HCT116 (cell line): ENCODE results near the gene ZNF148. TPM values are rescaled to one million over a fixed set of nuclear protein-coding genes. Genes with fewer than 3 reads are reported as not detected.
A peak's percentile ranks its signal among the peaks of the same experiment; 100 is the strongest.

Experiments used
- ATAC-seq: fragments of 200-7000 bp; cut with Tn5 transposase; 2 replicates; pipeline ENCODE4 v1.9.1; 2020; ENCODE audit warnings: mild to moderate bottlenecking, moderate library complexity
- BruUV-seq: library from RNA; stranded (reverse); fragments of 400-500 nt; replicated peaks from 2 replicates; lab custom pipeline; 2021; lab: Mats Ljungman, UMichigan
- CTCF ChIA-PET: fragments of 300-600 bp; sonication (Branson Sonifier 250); formaldehyde crosslinking; loops from one replicate; lab custom pipeline; 2021; ENCODE audit warnings: antibody characterized with exemption; lab: Charles Lee
- POLR2A ChIA-PET: fragments of 300-600, 350-600 bp; sonication (Branson Sonifier 250); formaldehyde crosslinking; loops from one replicate; lab custom pipeline; 2021; ENCODE audit warnings: antibody characterized with exemption; lab: Charles Lee
- RAD21 ChIA-PET, 2 experiments: fragments of 300-600 bp; sonication (Branson Sonifier 250); formaldehyde crosslinking; loops; one replicate each; lab custom pipeline; 2023; ENCODE audit warnings: low total read pairs in 2 of 2; ENCODE audit not compliant: uncharacterized antibody in 2 of 2, unreplicated experiment in 2 of 2, low non-redundant PET in 1 of 2; lab: Charles Lee
- DNase-seq: peaks from one replicate; pipeline ENCODE4 v3.0.0-alpha.2; 2010; ENCODE audit warnings: low read depth, low spot score
- H2AFZ ChIP-seq: fragments of 200-600 bp; shearing (Covaris generic), sonication (generic); 2 replicates; pipeline ENCODE4 v1.6.1; 2017; ENCODE audit warnings: low read depth, mixed run types, mixed read lengths, antibody characterized with exemption, low read length; ENCODE audit not compliant: poor library complexity, severe bottlenecking
- H3K27ac ChIP-seq: 2 replicates; pipeline ENCODE4 v1.5.1; 2012; ENCODE audit warnings: low read depth, low read length
- H3K27me3 ChIP-seq: fragments of 200-600 bp; sonication (generic); 2 replicates; pipeline ENCODE4 v1.6.1; 2016; ENCODE audit warnings: mixed run types, low read length, mixed read lengths; ENCODE audit not compliant: insufficient read depth
- H3K36me3 ChIP-seq, 2 experiments: fragments of 200-500 bp in 1 of 2; fragments of 200-600 bp in 1 of 2; sonication (Bioruptor generic) in 1 of 2; sonication (generic) in 1 of 2; 2 replicates each; pipeline versions ENCODE4 v1.5.1 to v1.6.1; 2014 to 2016; ENCODE audit warnings: low read length in 2 of 2, inconsistent platforms in 1 of 2, mixed read lengths in 1 of 2, mixed run types in 1 of 2; ENCODE audit not compliant: insufficient read depth in 2 of 2, control insufficient read depth in 1 of 2
- H3K4me1 ChIP-seq, 2 experiments: fragments of 200-600 bp in 1 of 2; sonication (generic) in 1 of 2; 2 replicates each; pipeline versions ENCODE4 v1.5.1 to v1.6.1; 2012 to 2017; ENCODE audit warnings: low read length in 2 of 2, inconsistent platforms in 1 of 2, mild to moderate bottlenecking in 1 of 2, mixed read lengths in 1 of 2, mixed run types in 1 of 2, moderate library complexity in 1 of 2; ENCODE audit not compliant: insufficient read depth in 2 of 2, control insufficient read depth in 1 of 2
- H3K4me2 ChIP-seq: fragments of 200-600 bp; sonication (generic); 2 replicates; pipeline ENCODE4 v1.6.1; 2017; ENCODE audit warnings: mixed run types, low read length, mixed read lengths
- H3K4me3 ChIP-seq, 2 experiments: fragments of 200-600 bp in 1 of 2; sonication (generic) in 1 of 2; replicated peaks in 1 of 2; 2 replicates each; pipeline ENCODE4 v1.5.1; 2011 to 2016; ENCODE audit warnings: low read length in 2 of 2, control low read depth in 1 of 2, low read depth in 1 of 2, mild to moderate bottlenecking in 1 of 2, mixed read lengths in 1 of 2, mixed run types in 1 of 2
- H3K79me2 ChIP-seq: fragments of 200-600 bp; sonication (generic); 2 replicates; pipeline ENCODE4 v1.6.1; 2017; ENCODE audit warnings: mild to moderate bottlenecking, mixed run types, low read length, moderate library complexity, mixed read lengths; ENCODE audit not compliant: insufficient read depth
- H3K9ac ChIP-seq: fragments of 200-600 bp; sonication (generic); 2 replicates; pipeline ENCODE4 v1.6.1; 2016; ENCODE audit warnings: low read length, mixed read lengths
- H3K9me2 ChIP-seq: fragments of 200-600 bp; sonication (generic), shearing (Covaris generic); 2 replicates; pipeline ENCODE4 v1.6.1; 2017; ENCODE audit warnings: mixed run types, mild to moderate bottlenecking, moderate library complexity; ENCODE audit not compliant: insufficient read depth
- H3K9me3 ChIP-seq, 2 experiments: fragments of 200-500 bp in 1 of 2; fragments of 200-600 bp in 1 of 2; sonication (Bioruptor generic) in 1 of 2; sonication (generic) in 1 of 2; 2 replicates each; pipeline ENCODE4 v1.6.1; 2014 to 2017; ENCODE audit warnings: low read length in 2 of 2, mixed read lengths in 2 of 2, inconsistent platforms in 1 of 2, low read depth in 1 of 2, mild to moderate bottlenecking in 1 of 2, mixed run types in 1 of 2, moderate library complexity in 1 of 2; ENCODE audit not compliant: control insufficient read depth in 1 of 2, insufficient read depth in 1 of 2
- H4K20me1 ChIP-seq: fragments of 200-600 bp; sonication (generic), shearing (Covaris generic); 2 replicates; pipeline ENCODE4 v1.6.1; 2017; ENCODE audit warnings: mixed run types, mild to moderate bottlenecking, moderate library complexity; ENCODE audit not compliant: insufficient read depth
- ELF1 ChIP-seq: IDR thresholded peaks from 2 replicates; pipeline ENCODE4 v1.6.1; 2012; ENCODE audit warnings: low read depth, borderline replicate concordance
- EZH2 ChIP-seq: fragments of 200-600 bp; sonication (generic); IDR thresholded peaks from 2 replicates; pipeline ENCODE4 v1.6.1; 2017; ENCODE audit warnings: antibody characterized with exemption, mixed run types
- EZH2phosphoT487 ChIP-seq: fragments of 200-600 bp; IDR thresholded peaks from 2 replicates; pipeline ENCODE4 v1.6.1; 2018; ENCODE audit warnings: antibody characterized with exemption, borderline replicate concordance
- JUND ChIP-seq: IDR thresholded peaks from 2 replicates; pipeline ENCODE4 v1.6.1; 2012
- MAX ChIP-seq: IDR thresholded peaks from 2 replicates; pipeline ENCODE4 v1.6.1; 2012
- POLR2AphosphoS5 ChIP-seq: IDR thresholded peaks from 2 replicates; pipeline ENCODE4 v1.6.1; 2011; ENCODE audit warnings: mild to moderate bottlenecking, low read depth, low read length, moderate library complexity
- RAD21 ChIP-seq: IDR thresholded peaks from 2 replicates; pipeline ENCODE4 v1.6.1; 2012; ENCODE audit warnings: low read depth, mild to moderate bottlenecking
- SIN3A ChIP-seq: IDR thresholded peaks from 2 replicates; pipeline ENCODE4 v1.6.1; 2012; ENCODE audit warnings: low read depth
- TCF7L2 ChIP-seq: IDR thresholded peaks from 2 replicates; pipeline ENCODE4 v1.7.0; 2011; ENCODE audit warnings: borderline replicate concordance, inconsistent platforms; ENCODE audit not compliant: insufficient read depth, insufficient read length; ENCODE audit errors: extremely low read depth
- YY1 ChIP-seq: IDR thresholded peaks from 2 replicates; pipeline ENCODE4 v1.6.1; 2011; ENCODE audit warnings: low read length, low read depth, moderate library complexity, mild to moderate bottlenecking; ENCODE audit not compliant: insufficient replicate concordance; ENCODE audit errors: extremely low read depth
- ZBTB33 ChIP-seq: IDR thresholded peaks from 2 replicates; pipeline ENCODE4 v1.6.1; 2011; ENCODE audit warnings: mild to moderate bottlenecking, low read length, moderate library complexity; ENCODE audit not compliant: insufficient replicate concordance; ENCODE audit errors: extremely low read depth
- intact Hi-C: fragments of 100-400 bp; cut with micrococcal nuclease; formaldehyde crosslinking; loops from 2 replicates; pipeline ENCODE4 v1.10.0; 2022
- total RNA-seq: library from RNA; stranded (reverse); gene quantifications from one replicate; pipeline ENCODE4 v1.2.1, GENCODE V29; 2021; ENCODE audit not compliant: unreplicated experiment
- TF ChIP-seq, protein P1 (sequence below): IDR thresholded peaks from 2 replicates; pipeline ENCODE4 v1.6.1; 2012

Gene ZNF148
- total RNA-seq, 1 experiment from 2014 or later: 35.0 TPM

DNA sequence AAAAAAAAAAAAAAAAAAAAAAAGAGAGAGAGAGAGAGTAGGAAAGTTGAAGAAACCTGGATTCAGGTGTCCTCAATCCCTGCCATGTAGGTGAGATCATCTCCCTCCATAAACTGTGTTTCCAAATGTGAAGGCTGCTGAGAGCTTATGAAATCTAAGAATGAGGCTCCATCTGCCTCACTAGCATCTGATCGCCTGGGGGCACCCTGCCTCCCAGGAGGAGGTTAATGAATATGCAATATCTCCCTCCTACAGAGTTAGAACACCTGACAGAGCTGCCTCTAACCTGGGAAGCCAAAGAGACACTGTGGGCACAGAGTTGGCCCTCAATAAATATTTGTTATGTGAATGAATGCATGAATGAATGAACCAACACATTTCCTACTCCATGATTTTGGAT, 23.8 kb upstream of the ZNF148 start:
- Histone ChIP-seq H4K20me1 (no peaks in the 10 kb centered on the region), H3K9ac (no peak overlapping the region), H3K27ac (no peak overlapping the region), H3K4me3 (no peak overlapping the region), H3K36me3 (no peaks in the 10 kb centered on the region), H3K27me3 (0 out of 2 replicates have a peak, but pooled peaks cover 5% of the 10 kb centered on the region), H3K9me2 (no peaks in the 10 kb centered on the region), H3K4me1 (peaks cover 0 to 9% of the 10 kb centered on the region in 2 experiments; a peak in 2 of 4 replicates), H3K9me3 (no peaks in the 10 kb centered on the region), H3K79me2 (no peaks in the 10 kb centered on the region), H3K4me2 (no peak overlapping the region), H2AFZ (no peak overlapping the region)
- BruUV-seq: no TSS peak
- TF ChIP-seq SIN3A (no peak), EZH2 (no peak), RAD21 (no peak), YY1 (no peak), JUND (no peak), ELF1 (no peak), ZBTB33 (no peak), MAX (no peak), EZH2phosphoT487 (no peak), POLR2AphosphoS5 (no peak), TCF7L2 (no peak)
- TF ChIP-seq, protein P1, sequence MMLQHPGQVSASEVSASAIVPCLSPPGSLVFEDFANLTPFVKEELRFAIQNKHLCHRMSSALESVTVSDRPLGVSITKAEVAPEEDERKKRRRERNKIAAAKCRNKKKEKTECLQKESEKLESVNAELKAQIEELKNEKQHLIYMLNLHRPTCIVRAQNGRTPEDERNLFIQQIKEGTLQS: no peak
- intact Hi-C loops: no loop called here
- ATAC-seq: peak; percentile 70
- CTCF ChIA-PET: interaction anchor here (0.6 kb wide), 1 partner anchor 17 kb away, joined by 4 read pairs; no protein-coding TSS in a partner anchor
- POLR2A ChIA-PET: no interaction called here
- DNase-seq: no peak
- RAD21 ChIA-PET: no interaction called here
